SK-N-SH (cell line): ENCODE measurements around the gene CNEP1R1. TPM values are rescaled to one million over a fixed set of nuclear protein-coding genes. Genes with fewer than 3 reads are reported as not detected.

Experiments used
- CTCF ChIA-PET: fragments of 300-600, 350-600 bp; formaldehyde crosslinking; extraction: SDS; loops from one replicate; lab custom pipeline; 2021; lab: Yijun Ruan, JAX
- POLR2A ChIA-PET: fragments of 350-600 bp; sonication (Branson Sonifier 250); formaldehyde crosslinking; extraction: SDS; loops from one replicate; lab custom pipeline; 2020; ENCODE audit warnings: antibody characterized with exemption, inconsistent platforms; lab: Yijun Ruan, JAX
- DNase-seq: peaks from one replicate; pipeline ENCODE4 v3.0.0; 2012
- H2AFZ ChIP-seq: fragments of 200-600 bp; sonication (generic); 2 replicates; pipeline ENCODE4 v1.8.1; 2016; ENCODE audit warnings: antibody characterized with exemption, mild to moderate bottlenecking, low read depth
- H3F3A ChIP-seq: fragments of 200-600 bp; sonication (generic); replicated peaks from 2 replicates; pipeline ENCODE3; 2016; ENCODE audit warnings: antibody characterized with exemption, mild to moderate bottlenecking; ENCODE audit not compliant: insufficient read depth
- H3K27ac ChIP-seq, 2 experiments: fragments of 200-500 bp in 1 of 2; fragments of 200-600 bp in 1 of 2; sonication (Bioruptor generic) in 1 of 2; sonication (generic), shearing (Covaris generic) in 1 of 2; 2 replicates each; pipeline versions ENCODE4 v1.5.1 to v1.6.1; 2014 to 2016; ENCODE audit warnings: low read depth in 2 of 2, inconsistent platforms in 1 of 2, low read length in 1 of 2, mild to moderate bottlenecking in 1 of 2, mixed read lengths in 1 of 2
- H3K27me3 ChIP-seq: fragments of 200-600 bp; sonication (generic), shearing (Covaris generic); 2 replicates; pipeline ENCODE4 v1.6.1; 2016; ENCODE audit warnings: mixed run types; ENCODE audit not compliant: insufficient read depth
- H3K36me3 ChIP-seq, 2 experiments: fragments of 200-500 bp in 1 of 2; fragments of 200-600 bp in 1 of 2; sonication (Bioruptor generic) in 1 of 2; sonication (generic) in 1 of 2; replicated peaks in 1 of 2; 2 replicates each; pipeline versions ENCODE3 to v1.5.1; 2014 to 2016; ENCODE audit warnings: low read length in 1 of 2, mild to moderate bottlenecking in 1 of 2; ENCODE audit not compliant: insufficient read depth in 2 of 2, control insufficient read depth in 1 of 2
- H3K4me1 ChIP-seq, 2 experiments: fragments of 200-500 bp in 1 of 2; fragments of 200-600 bp in 1 of 2; sonication (Bioruptor generic) in 1 of 2; sonication (generic), shearing (Covaris generic) in 1 of 2; 2 replicates each; pipeline versions ENCODE4 v1.5.1 to v1.6.1; 2014 to 2016; ENCODE audit warnings: low read depth in 1 of 2, low read length in 1 of 2, mixed run types in 1 of 2; ENCODE audit not compliant: insufficient read depth in 2 of 2, control insufficient read depth in 1 of 2
- H3K4me2 ChIP-seq: fragments of 200-600 bp; sonication (generic), shearing (Covaris generic); 2 replicates; pipeline ENCODE4 v1.6.1; 2017; ENCODE audit warnings: mixed run types
- H3K4me3 ChIP-seq, 2 experiments: fragments of 200-500 bp in 1 of 2; fragments of 200-600 bp in 1 of 2; sonication (Bioruptor generic) in 1 of 2; sonication (generic), shearing (Covaris generic) in 1 of 2; 2 replicates each; pipeline versions ENCODE4 v1.5.1 to v1.8.1; 2014 to 2016; ENCODE audit warnings: low read depth in 2 of 2, inconsistent platforms in 1 of 2, low read length in 1 of 2, mild to moderate bottlenecking in 1 of 2, mixed read lengths in 1 of 2, moderate library complexity in 1 of 2
- H3K79me2 ChIP-seq: fragments of 200-600 bp; sonication (generic); 2 replicates; pipeline ENCODE4 v1.8.1; 2017; ENCODE audit warnings: mild to moderate bottlenecking; ENCODE audit not compliant: insufficient read depth
- H3K9ac ChIP-seq: fragments of 200-600 bp; sonication (generic); 2 replicates; pipeline ENCODE4 v1.6.1; 2017; ENCODE audit warnings: mixed run types
- H3K9me2 ChIP-seq: fragments of 200-600 bp; sonication (generic); 2 replicates; pipeline ENCODE4 v1.6.1; 2017; ENCODE audit warnings: mixed run types
- H3K9me3 ChIP-seq: fragments of 200-600 bp; sonication (generic); 2 replicates; pipeline ENCODE4 v1.6.1; 2017; ENCODE audit warnings: mixed run types, mild to moderate bottlenecking, moderate library complexity
- H4K20me1 ChIP-seq: fragments of 200-600 bp; sonication (generic); 2 replicates; pipeline ENCODE4 v1.6.1; 2017; ENCODE audit warnings: mild to moderate bottlenecking, mixed run types; ENCODE audit not compliant: insufficient read depth
- EZH2phosphoT487 ChIP-seq: fragments of 200-600 bp; sonication (generic); IDR thresholded peaks from 2 replicates; pipeline ENCODE4 v1.6.1; 2017; ENCODE audit warnings: low read depth, mixed run types, mild to moderate bottlenecking, antibody characterized with exemption, moderate library complexity, borderline replicate concordance
- FOSL2 ChIP-seq: IDR thresholded peaks from 2 replicates; pipeline ENCODE4 v1.4.0; 2012; ENCODE audit warnings: low read depth, mild to moderate bottlenecking, moderate library complexity, borderline replicate concordance
- FOXJ3 ChIP-seq: sonication (generic); formaldehyde crosslinking; IDR thresholded peaks from 2 replicates; pipeline ENCODE4 v1.5.1; 2020; ENCODE audit warnings: mild to moderate bottlenecking, missing genetic modification reagents
- FOXM1 ChIP-seq: IDR thresholded peaks from 2 replicates; pipeline ENCODE4 v1.4.0; 2012; ENCODE audit warnings: low read depth, mild to moderate bottlenecking
- GABPA ChIP-seq: IDR thresholded peaks from 2 replicates; pipeline ENCODE4 v1.4.0; 2012; ENCODE audit warnings: low read depth, mild to moderate bottlenecking
- GATA2 ChIP-seq: sonication (generic); formaldehyde crosslinking; IDR thresholded peaks from 2 replicates; pipeline ENCODE4 v1.5.0; 2020; ENCODE audit warnings: mild to moderate bottlenecking, missing genetic modification reagents
- JUND ChIP-seq: IDR thresholded peaks from 2 replicates; pipeline ENCODE4 v1.4.0; 2012
- MEF2A ChIP-seq: IDR thresholded peaks from 2 replicates; pipeline ENCODE4 v1.4.0; 2012; ENCODE audit warnings: low read depth, borderline replicate concordance
- NRF1 ChIP-seq: IDR thresholded peaks from 2 replicates; pipeline ENCODE4 v1.6.1; 2012; ENCODE audit warnings: low read depth, mild to moderate bottlenecking, low read length
- POLR2AphosphoS5 ChIP-seq: IDR thresholded peaks from 2 replicates; pipeline ENCODE4 v1.6.1; 2012; ENCODE audit warnings: low read depth, low read length
- RAD21 ChIP-seq: IDR thresholded peaks from 2 replicates; pipeline ENCODE4 v1.6.1; 2012; ENCODE audit warnings: mild to moderate bottlenecking, low read length
- RCOR1 ChIP-seq: fragments of 150-350 bp; IDR thresholded peaks from 2 replicates; pipeline ENCODE4 v1.6.1; 2017; ENCODE audit warnings: antibody characterized with exemption, low read length
- RFX5 ChIP-seq: IDR thresholded peaks from 2 replicates; pipeline ENCODE4 v1.6.1; 2012; ENCODE audit warnings: mild to moderate bottlenecking, improper control_type of control experiment, low read length
- RXRA ChIP-seq: IDR thresholded peaks from 2 replicates; pipeline ENCODE4 v1.4.0; 2012; ENCODE audit warnings: low read depth, mild to moderate bottlenecking, borderline replicate concordance
- SIN3A ChIP-seq: IDR thresholded peaks from 2 replicates; pipeline ENCODE4 v1.6.1; 2012; ENCODE audit warnings: low read depth, mild to moderate bottlenecking, low read length, moderate library complexity, borderline replicate concordance
- TEAD4 ChIP-seq: IDR thresholded peaks from 2 replicates; pipeline ENCODE4 v1.4.0; 2012; ENCODE audit warnings: mild to moderate bottlenecking, borderline replicate concordance; ENCODE audit not compliant: insufficient read depth
- YY1 ChIP-seq: IDR thresholded peaks from 2 replicates; pipeline ENCODE4 v1.4.0; 2012; ENCODE audit warnings: low read depth, mild to moderate bottlenecking
- WGBS: methylation state at CpG from one replicate; pipeline ENCODE4 v1.1.6; 2017; ENCODE audit warnings: low lambda C conversion rate; 5-methylcytosine and 5-hydroxymethylcytosine counted together
- polyA plus RNA-seq, 3 experiments: library from polyadenylated mRNA; depleted of rRNA; stranded (reverse); fragments of >200 nt; gene quantifications; 2 replicates each; pipeline ENCODE4 v1.2.3, GENCODE V29; 2012
- TF ChIP-seq, protein P1 (sequence below): IDR thresholded peaks from 2 replicates; pipeline ENCODE4 v1.4.0; 2012; ENCODE audit warnings: low read depth, borderline replicate concordance
- TF ChIP-seq, protein P2 (sequence below): fragments of 150-350 bp; IDR thresholded peaks from 2 replicates; pipeline ENCODE4 v1.6.1; 2016; ENCODE audit warnings: mild to moderate bottlenecking, low read depth, low read length
- TF ChIP-seq, protein P3 (sequence below): IDR thresholded peaks from 2 replicates; pipeline ENCODE4 v1.6.1; 2012; ENCODE audit warnings: mild to moderate bottlenecking, low read depth, low read length, moderate library complexity

Gene CNEP1R1
- polyA plus RNA-seq, 1 of the 3 experiments (the other 2 are of a cell fraction): 19.2 TPM

DNA sequence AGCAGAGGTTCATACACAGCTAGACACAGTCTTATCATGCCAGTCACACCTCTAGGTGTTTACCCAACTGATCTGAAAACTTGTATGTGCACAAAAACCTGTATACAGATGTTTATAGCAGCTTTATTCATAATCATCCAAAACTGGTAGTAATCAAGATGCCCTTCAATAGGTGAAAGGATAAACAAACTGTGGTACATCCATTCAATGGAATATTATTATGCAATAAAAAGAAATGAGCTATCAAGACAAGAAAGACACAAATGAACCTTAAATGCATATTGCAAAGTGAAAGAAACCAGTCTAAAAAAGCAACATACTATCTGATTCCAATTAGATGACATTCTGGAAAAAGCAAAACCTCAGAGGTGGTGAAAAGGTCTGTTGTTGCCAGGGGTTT, 47.6 kb upstream of the CNEP1R1 start (continued):
- TF ChIP-seq JUND (no peak), POLR2AphosphoS5 (no peak)

DNA sequence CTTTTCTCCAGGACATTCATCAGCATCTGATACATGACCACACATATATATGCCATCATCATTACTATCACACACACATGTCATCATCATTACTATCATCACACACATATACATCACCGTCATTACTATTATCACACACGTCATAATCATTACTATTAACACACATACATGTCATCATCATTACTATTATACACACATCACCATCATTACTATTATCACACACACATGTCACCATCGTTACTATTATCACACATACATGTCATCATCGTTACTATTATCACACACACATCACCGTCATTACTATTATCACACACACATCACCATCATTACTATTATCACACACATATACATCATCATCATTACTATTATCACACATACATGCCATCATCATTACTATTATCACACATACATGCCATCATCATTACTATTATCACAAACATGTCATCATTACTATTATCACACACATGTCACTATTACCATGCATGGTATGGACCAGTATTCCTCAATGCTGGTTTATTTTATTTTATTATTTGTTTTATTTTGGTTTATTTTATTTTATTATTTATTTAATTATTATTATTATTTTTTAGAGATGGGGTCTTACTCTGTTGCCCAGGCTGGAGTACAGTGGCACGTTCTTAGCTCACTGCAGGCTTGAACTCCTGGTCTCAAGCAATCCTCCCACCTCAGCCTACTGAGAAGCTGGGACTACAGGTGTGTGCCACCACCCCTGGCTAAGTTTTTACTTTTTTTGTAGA, 46.3 kb upstream of the CNEP1R1 start:
- Histone ChIP-seq H3K27me3 (no peaks in the 10 kb centered on the region), H3K36me3 (no peaks in the 10 kb centered on the region)
- 56% methylated on average over 6 of the region's 6 CpGs for WGBS
- TF ChIP-seq POLR2AphosphoS5 (no peak), TEAD4 (no peak)
- TF ChIP-seq, all 33 proteins: peak for 0
- H3K9ac ChIP-seq: no peak overlapping the region
- H3K79me2 ChIP-seq: no peaks in the 10 kb centered on the region
- no peak for DNase-seq
- no peak overlapping the region for H3K4me3 ChIP-seq
- no peaks in the 10 kb centered on the region for H3F3A ChIP-seq
- no peak overlapping the region for H3K4me2 ChIP-seq
- H4K20me1 ChIP-seq: no peaks in the 10 kb centered on the region
- ChIA-PET CTCF (no interaction called here), POLR2A (no interaction called here)
- H3K9me3 ChIP-seq: no peaks in the 10 kb centered on the region
- H2AFZ ChIP-seq: no peak overlapping the region
- no peaks in the 10 kb centered on the region for H3K4me1 ChIP-seq
- no peaks in the 10 kb centered on the region for H3K9me2 ChIP-seq
- H3K27ac ChIP-seq: no peak overlapping the region

DNA sequence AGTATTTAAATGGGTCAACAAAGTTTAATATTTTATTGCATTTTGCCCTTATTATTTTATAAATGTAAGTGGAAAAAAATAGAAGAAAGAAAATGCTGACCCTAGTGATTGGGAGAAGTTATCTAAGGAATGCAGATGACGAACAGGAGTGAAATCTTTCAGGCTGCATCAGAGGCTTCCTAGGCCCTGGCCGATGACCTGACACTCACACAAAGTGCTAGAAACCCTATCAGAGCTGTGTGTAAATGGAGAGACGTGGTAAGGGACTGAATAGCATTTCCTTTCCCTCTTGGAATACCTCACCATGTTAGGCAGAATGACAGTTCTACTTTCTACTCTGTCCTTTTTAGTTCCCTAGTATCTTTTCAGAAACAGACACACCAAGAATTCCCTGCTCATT, 44.9 kb upstream of the CNEP1R1 start:
- no peaks in the 10 kb centered on the region for H3K36me3 ChIP-seq
- H3K79me2 ChIP-seq: no peaks in the 10 kb centered on the region
- DNase-seq: no peak
- no peaks in the 10 kb centered on the region for H3K27me3 ChIP-seq
- H3K4me1 ChIP-seq: no peaks in the 10 kb centered on the region
- CTCF ChIA-PET: interaction anchor here (1.1 kb wide), 1 partner anchor 45 kb away, joined by 4 read pairs; the partner anchor contains the start of gene CNEP1R1
- no peaks in the 10 kb centered on the region for H3K9me2 ChIP-seq
- H3K9me3 ChIP-seq: no peaks in the 10 kb centered on the region
- TF ChIP-seq, protein P1, sequence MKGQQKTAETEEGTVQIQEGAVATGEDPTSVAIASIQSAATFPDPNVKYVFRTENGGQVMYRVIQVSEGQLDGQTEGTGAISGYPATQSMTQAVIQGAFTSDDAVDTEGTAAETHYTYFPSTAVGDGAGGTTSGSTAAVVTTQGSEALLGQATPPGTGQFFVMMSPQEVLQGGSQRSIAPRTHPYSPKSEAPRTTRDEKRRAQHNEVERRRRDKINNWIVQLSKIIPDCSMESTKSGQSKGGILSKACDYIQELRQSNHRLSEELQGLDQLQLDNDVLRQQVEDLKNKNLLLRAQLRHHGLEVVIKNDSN: no peak
- TF ChIP-seq FOXJ3 (CRISPR knock-in tag): no peak
- no peak for TF ChIP-seq EZH2phosphoT487
- TF ChIP-seq, protein P2, sequence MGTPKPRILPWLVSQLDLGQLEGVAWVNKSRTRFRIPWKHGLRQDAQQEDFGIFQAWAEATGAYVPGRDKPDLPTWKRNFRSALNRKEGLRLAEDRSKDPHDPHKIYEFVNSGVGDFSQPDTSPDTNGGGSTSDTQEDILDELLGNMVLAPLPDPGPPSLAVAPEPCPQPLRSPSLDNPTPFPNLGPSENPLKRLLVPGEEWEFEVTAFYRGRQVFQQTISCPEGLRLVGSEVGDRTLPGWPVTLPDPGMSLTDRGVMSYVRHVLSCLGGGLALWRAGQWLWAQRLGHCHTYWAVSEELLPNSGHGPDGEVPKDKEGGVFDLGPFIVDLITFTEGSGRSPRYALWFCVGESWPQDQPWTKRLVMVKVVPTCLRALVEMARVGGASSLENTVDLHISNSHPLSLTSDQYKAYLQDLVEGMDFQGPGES: no peak
- TF ChIP-seq FOXM1: no peak
- no peak for TF ChIP-seq FOSL2
- no peak for TF ChIP-seq RAD21
- TF ChIP-seq GATA2 (CRISPR knock-in tag): no peak
- no peak for TF ChIP-seq NRF1
- no peak for TF ChIP-seq JUND
- TF ChIP-seq MEF2A: no peak
- no peak for TF ChIP-seq RFX5
- TF ChIP-seq RCOR1: no peak
- no peak for TF ChIP-seq GABPA
- TF ChIP-seq, protein P3, sequence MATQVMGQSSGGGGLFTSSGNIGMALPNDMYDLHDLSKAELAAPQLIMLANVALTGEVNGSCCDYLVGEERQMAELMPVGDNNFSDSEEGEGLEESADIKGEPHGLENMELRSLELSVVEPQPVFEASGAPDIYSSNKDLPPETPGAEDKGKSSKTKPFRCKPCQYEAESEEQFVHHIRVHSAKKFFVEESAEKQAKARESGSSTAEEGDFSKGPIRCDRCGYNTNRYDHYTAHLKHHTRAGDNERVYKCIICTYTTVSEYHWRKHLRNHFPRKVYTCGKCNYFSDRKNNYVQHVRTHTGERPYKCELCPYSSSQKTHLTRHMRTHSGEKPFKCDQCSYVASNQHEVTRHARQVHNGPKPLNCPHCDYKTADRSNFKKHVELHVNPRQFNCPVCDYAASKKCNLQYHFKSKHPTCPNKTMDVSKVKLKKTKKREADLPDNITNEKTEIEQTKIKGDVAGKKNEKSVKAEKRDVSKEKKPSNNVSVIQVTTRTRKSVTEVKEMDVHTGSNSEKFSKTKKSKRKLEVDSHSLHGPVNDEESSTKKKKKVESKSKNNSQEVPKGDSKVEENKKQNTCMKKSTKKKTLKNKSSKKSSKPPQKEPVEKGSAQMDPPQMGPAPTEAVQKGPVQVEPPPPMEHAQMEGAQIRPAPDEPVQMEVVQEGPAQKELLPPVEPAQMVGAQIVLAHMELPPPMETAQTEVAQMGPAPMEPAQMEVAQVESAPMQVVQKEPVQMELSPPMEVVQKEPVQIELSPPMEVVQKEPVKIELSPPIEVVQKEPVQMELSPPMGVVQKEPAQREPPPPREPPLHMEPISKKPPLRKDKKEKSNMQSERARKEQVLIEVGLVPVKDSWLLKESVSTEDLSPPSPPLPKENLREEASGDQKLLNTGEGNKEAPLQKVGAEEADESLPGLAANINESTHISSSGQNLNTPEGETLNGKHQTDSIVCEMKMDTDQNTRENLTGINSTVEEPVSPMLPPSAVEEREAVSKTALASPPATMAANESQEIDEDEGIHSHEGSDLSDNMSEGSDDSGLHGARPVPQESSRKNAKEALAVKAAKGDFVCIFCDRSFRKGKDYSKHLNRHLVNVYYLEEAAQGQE: no peak
- no peak for TF ChIP-seq YY1
- TF ChIP-seq SIN3A: no peak
- no peak for TF ChIP-seq RXRA
- H3K9ac ChIP-seq: no peak overlapping the region
- WGBS: 33% methylated on average over 3 of the region's 3 CpGs
- no peak overlapping the region for H2AFZ ChIP-seq
- H3K4me3 ChIP-seq: no peak overlapping the region
- H3K4me2 ChIP-seq: no peak overlapping the region
- no peak overlapping the region for H3K27ac ChIP-seq
- no peaks in the 10 kb centered on the region for H4K20me1 ChIP-seq
- no peaks in the 10 kb centered on the region for H3F3A ChIP-seq
- POLR2A ChIA-PET: no interaction called here
